Liver (tissue), 9 donors: ENCODE results near the gene KIF15. TPM values are rescaled to one million over a fixed set of nuclear protein-coding genes. Genes with fewer than 3 reads are reported as not detected.

Source experiments
- DNase-seq: peaks from one replicate; pipeline ENCODE4 v3.0.0-alpha.2; 2017; ENCODE audit warnings: low spot score
- H3K27ac ChIP-seq, 2 donors: one replicate each; pipeline ENCODE4 v1.7.0; 2013; ENCODE audit warnings: inconsistent platforms in 2 of 2, low read length in 2 of 2, control low read depth in 1 of 2, low read depth in 1 of 2, mild to moderate bottlenecking in 1 of 2
- H3K27me3 ChIP-seq, 4 donors: one replicate each; pipeline versions ENCODE4 v1.6.1 to v1.7.0; 2013; ENCODE audit warnings: low read length in 3 of 4, inconsistent platforms in 1 of 4, mild to moderate bottlenecking in 1 of 4, moderate library complexity in 1 of 4; ENCODE audit not compliant: control insufficient read depth in 4 of 4, insufficient read depth in 4 of 4
- H3K36me3 ChIP-seq, 4 donors: one replicate each; pipeline versions ENCODE4 v1.6.1 to v1.7.0; 2013; ENCODE audit warnings: low read length in 3 of 4, mild to moderate bottlenecking in 3 of 4, low read depth in 1 of 4, moderate library complexity in 1 of 4; ENCODE audit not compliant: control insufficient read depth in 4 of 4, insufficient read depth in 3 of 4
- H3K4me1 ChIP-seq, 4 donors: one replicate each; pipeline versions ENCODE4 v1.6.1 to v1.7.0; 2013; ENCODE audit warnings: low read length in 3 of 4, mild to moderate bottlenecking in 3 of 4, moderate library complexity in 1 of 4; ENCODE audit not compliant: control insufficient read depth in 4 of 4, insufficient read depth in 4 of 4
- H3K4me3 ChIP-seq, 3 donors: one replicate each; pipeline versions ENCODE4 v1.6.1 to v1.7.0; 2013; ENCODE audit warnings: low read length in 3 of 3, control low read depth in 1 of 3, low read depth in 1 of 3, mild to moderate bottlenecking in 1 of 3
- H3K9ac ChIP-seq, 2 donors: one replicate each; pipeline ENCODE4 v1.7.0; 2013; ENCODE audit warnings: low read length in 2 of 2, mild to moderate bottlenecking in 2 of 2, moderate library complexity in 2 of 2, control low read depth in 1 of 2, low read depth in 1 of 2
- H3K9me3 ChIP-seq, 4 donors: one replicate each; pipeline versions ENCODE4 v1.6.1 to v1.7.0; 2013; ENCODE audit warnings: low read length in 3 of 4; ENCODE audit not compliant: control insufficient read depth in 4 of 4
- ATF3 ChIP-seq: IDR thresholded peaks from 2 replicates; pipeline ENCODE4 v1.6.1; 2016; ENCODE audit warnings: antibody characterized with exemption
- GABPA ChIP-seq, 2 donors: IDR thresholded peaks in 1 of 2; conservative IDR thresholded peaks in 1 of 2; 2 replicates each; pipeline ENCODE4 v1.6.1; 2016; ENCODE audit warnings: antibody characterized with exemption in 2 of 2, mild to moderate bottlenecking in 1 of 2, moderate library complexity in 1 of 2
- HNF4A ChIP-seq, 2 donors: conservative IDR thresholded peaks; 2 replicates each; pipeline ENCODE4 v1.6.1; 2016; ENCODE audit warnings: antibody characterized with exemption in 2 of 2, mild to moderate bottlenecking in 2 of 2
- HNF4G ChIP-seq: IDR thresholded peaks from 2 replicates; pipeline ENCODE4 v1.6.1; 2016; ENCODE audit warnings: antibody characterized with exemption
- JUND ChIP-seq, 2 donors: IDR thresholded peaks; 2 replicates each; pipeline ENCODE4 v1.6.1; 2016; ENCODE audit warnings: antibody characterized with exemption in 2 of 2
- NR2F2 ChIP-seq: IDR thresholded peaks from 2 replicates; pipeline ENCODE4 v1.6.1; 2016; ENCODE audit warnings: antibody characterized with exemption
- TAF1 ChIP-seq: conservative IDR thresholded peaks from 2 replicates; pipeline ENCODE4 v1.6.1; 2016; ENCODE audit warnings: antibody characterized with exemption, mild to moderate bottlenecking
- YY1 ChIP-seq: IDR thresholded peaks from 2 replicates; pipeline ENCODE4 v1.6.1; 2016; ENCODE audit warnings: antibody characterized with exemption, mild to moderate bottlenecking
- ZBTB33 ChIP-seq: IDR thresholded peaks from 2 replicates; pipeline ENCODE4 v1.6.1; 2016; ENCODE audit warnings: antibody characterized with exemption
- WGBS: extraction: QIAGEN DNeasy Blood & Tissue Kit; methylation state at CpG from one replicate; pipeline ENCODE4 v1.1.7; 2013; 5-methylcytosine and 5-hydroxymethylcytosine counted together
- polyA plus RNA-seq, 2 donors: library from polyadenylated mRNA; stranded (reverse) in 1 of 2; unstranded in 1 of 2; fragments of 200-250 nt in 1 of 2; fragments of >200 nt in 1 of 2; fragmentation: Nextera tagmentation in 1 of 2; extraction: Ambion mirVana in 1 of 2; gene quantifications; one replicate each; pipeline versions ENCODE4 v1.2.1 to v1.2.3, GENCODE V29; 2013 to 2015
- total RNA-seq, 2 donors: library from RNA; depleted of rRNA; stranded (reverse); fragments of >200 nt; gene quantifications; one replicate each; pipeline ENCODE4 v1.2.3, GENCODE V29; 2014
- donor health status: healthy.
- donor health status: healthy.
- donor health status: healthy.
- donor health status: healthy.
- donor health status: healthy.

KIF15 gene
- total and polyA plus RNA-seq, 4 donors: under 0.01 to 15.9 (median 0.24) TPM

- TF ChIP-seq ATF3 (no peak), JUND (IDR thresholded peaks at IDR 0.05) (no peak), ZBTB33 (no peak), GABPA (IDR thresholded peaks at IDR 0.05 in 1 of 2, conservative IDR thresholded peaks at IDR 0.05 in 1 of 2) (no peak), HNF4G (no peak), HNF4A (conservative IDR thresholded peaks at IDR 0.05) (no peak), YY1 (no peak), NR2F2 (no peak)
Measured at GRCh38 chr3:44899683-44900367, 138.2 kb downstream of the KIF15 start (continued).

- no peaks in the 10 kb centered on the region for H3K9me3 ChIP-seq
- H3K36me3 ChIP-seq: no peaks in the 10 kb centered on the region
- TF ChIP-seq TAF1: no peak
- no peak overlapping the region for H3K9ac ChIP-seq
- no peak overlapping the region for H3K27ac ChIP-seq
- no peaks in the 10 kb centered on the region for H3K27me3 ChIP-seq
- no peaks in the 10 kb centered on the region for H3K4me1 ChIP-seq
- no peak for DNase-seq
- no peak overlapping the region for H3K4me3 ChIP-seq
- 70% methylated on average over 4 of the region's 4 CpGs for WGBS
Measured at GRCh38 chr3:44902628-44903027, 141.0 kb downstream of the KIF15 start.

Other genes starting within 250 kb of the KIF15 start
- 1 to 10 TPM; 3.2 to 4.4 TPM for gene ZKSCAN7, start 206.6 kb upstream of the KIF15 start, total RNA-seq
- 1 to 10 TPM; 1.1 to 1.2 TPM for gene ZKSCAN7, start 206.6 kb upstream of the KIF15 start, polyA plus RNA-seq
- gene ZNF660, start 176.8 kb upstream of the KIF15 start, total RNA-seq: 1 to 10 TPM in 1 of 2 donors, under 1 TPM in 1; 0.59 to 2.7 TPM
- under 1 TPM; 0.08 to 0.24 TPM for gene ZNF660, start 176.8 kb upstream of the KIF15 start, polyA plus RNA-seq
- gene ZNF197, start 136.8 kb upstream of the KIF15 start, total RNA-seq: 10 to 100 TPM in 1 of 2 donors, 1 to 10 TPM in 1; 8.1 to 10.6 TPM
- gene ZNF197, start 136.8 kb upstream of the KIF15 start, polyA plus RNA-seq: 1 to 10 TPM; 2.4 to 3.6 TPM
- 1 to 10 TPM; 2.2 to 4.9 TPM for gene ZNF35, start 113.1 kb upstream of the KIF15 start, total RNA-seq
- 1 to 10 TPM; 1.2 to 1.3 TPM for gene ZNF35, start 113.1 kb upstream of the KIF15 start, polyA plus RNA-seq
- 1 to 10 TPM; 1.7 to 2.1 TPM for gene ZNF502, start 49.1 kb upstream of the KIF15 start, total RNA-seq
- under 1 TPM; 0.75 to 0.89 TPM for gene ZNF502, start 49.1 kb upstream of the KIF15 start, polyA plus RNA-seq
- 1 to 10 TPM; 1.1 to 1.6 TPM for gene ZNF501, start 32.2 kb upstream of the KIF15 start, total RNA-seq
- gene ZNF501, start 32.2 kb upstream of the KIF15 start, polyA plus RNA-seq: under 1 TPM; 0.44 to 0.46 TPM
- gene KIAA1143, start 175 bp upstream of the KIF15 start, total RNA-seq: 10 to 100 TPM in 1 of 2 donors, 1 to 10 TPM in 1; 10.0 to 10.3 TPM
- gene KIAA1143, start 175 bp upstream of the KIF15 start, polyA plus RNA-seq: 1 to 10 TPM; 3.9 to 4.5 TPM
- 1 to 10 TPM; 5.8 to 9.0 TPM for gene TMEM42, start 100.1 kb downstream of the KIF15 start, total RNA-seq
- 1 to 10 TPM; 7.2 to 9.9 TPM for gene TMEM42, start 100.1 kb downstream of the KIF15 start, polyA plus RNA-seq
- not detected for gene TGM4, start 112.8 kb downstream of the KIF15 start, total RNA-seq
- not detected for gene TGM4, start 112.8 kb downstream of the KIF15 start, polyA plus RNA-seq
- gene ZDHHC3, start 214.4 kb downstream of the KIF15 start, total RNA-seq: 10 to 100 TPM; 24.8 to 43.0 TPM
- 10 to 100 TPM; 15.4 to 24.0 TPM for gene ZDHHC3, start 214.4 kb downstream of the KIF15 start, polyA plus RNA-seq
- 10 to 100 TPM; 20.0 to 23.4 TPM for gene EXOSC7, start 214.4 kb downstream of the KIF15 start, total RNA-seq
- 10 to 100 TPM; 15.5 to 27.2 TPM for gene EXOSC7, start 214.4 kb downstream of the KIF15 start, polyA plus RNA-seq